Activated CD4-positive, alpha-beta T cell treated with anti-CD3 and anti-CD28 coated beads, Interleukin-2, amount 50 U/mL, for 1 hour (primary cell): Measurements from ENCODE around the gene SMIM10L1.

Experiments used
- DNase-seq: peaks from one replicate; pipeline ENCODE4 v3.0.0-alpha.2; 2020

Gene SMIM10L1

GRCh38 chr12:11202811-11203210 lies 31.8 kb downstream of the SMIM10L1 start:
- no peak for DNase-seq

GRCh38 chr12:11204173-11204572 lies 33.2 kb downstream of the SMIM10L1 start:
- no peak for DNase-seq

GRCh38 chr12:11209113-11209512 lies 38.1 kb downstream of the SMIM10L1 start:
- DNase-seq: no peak
